ENCODE data around the gene BARHL2. TPM values are rescaled to one million over a fixed set of nuclear protein-coding genes. Genes with fewer than 3 reads are reported as not detected.

BARHL2 gene
- total and polyA plus RNA-seq, 2 of the 4 experiments (the other 2 are of a cell fraction), result not detected

DNA sequence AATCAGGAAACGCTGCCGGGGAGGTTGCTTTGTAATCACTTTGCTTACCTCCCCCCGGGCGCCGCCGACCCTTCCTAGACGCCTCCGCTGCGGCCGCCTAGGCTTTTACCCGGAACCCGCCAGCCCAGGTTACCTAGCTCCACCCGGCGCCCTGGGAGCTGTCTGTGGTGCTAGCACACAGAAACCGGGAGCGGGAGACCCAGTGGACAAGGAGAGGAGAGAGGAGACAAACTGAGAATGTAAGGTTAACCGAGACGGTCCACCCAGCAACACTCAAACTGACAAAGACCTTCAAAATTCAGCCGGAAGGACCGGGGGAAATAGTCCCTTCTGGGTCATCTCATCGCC lies 9.8 kb downstream of the BARHL2 start:
- H3K4me2 ChIP-seq (ENCODE audit: low read depth, low read length), result 0 out of 2 replicates have a peak overlapping the region, but pooled peaks have one; percentile 54
- intact Hi-C loops (cut with micrococcal nuclease) (no loop called here), dilution Hi-C loops (cut with HindIII; ENCODE audit: low sequenced_read_pairs, unreplicated experiment) (no loop called here), in situ Hi-C loops (cut with MboI; ENCODE audit: low sequenced_read_pairs) (no loop called here)
- BruUV-seq (replicated peaks), result no TSS peak
- peaks cover 62% of the 10 kb centered on the region for H3K27me3 ChIP-seq (ENCODE audit: control insufficient read depth, insufficient read depth, low read length)
- H3K4ac ChIP-seq (ENCODE audit: low read depth, low read length), result no peak overlapping the region
- no peak overlapping the region for H2BK20ac ChIP-seq (ENCODE audit: low read depth, low read length)
- no peaks in the 10 kb centered on the region for H4K20me1 ChIP-seq (ENCODE audit: insufficient read depth, low read length)
- H2BK120ac ChIP-seq (ENCODE audit: low read depth, low read length), result no peak overlapping the region
- H4K8ac ChIP-seq (ENCODE audit: low read depth in 2 of 2, low read length in 2 of 2), result no peak overlapping the region
- H3K56ac ChIP-seq (ENCODE audit: extremely low read depth, insufficient read depth, low read length), result no peak overlapping the region
- H3K27ac ChIP-seq (ENCODE audit: insufficient read depth, low read length), result no peak overlapping the region
- no peak overlapping the region for H3K14ac ChIP-seq (replicated peaks; ENCODE audit: low read depth, low read length)
- H2BK15ac ChIP-seq (ENCODE audit: low read depth, low read length), result no peak overlapping the region
- ChIA-PET POLR2A (ENCODE audit: unreplicated experiment) (no interaction called here), CTCF (no interaction called here)
- no peak overlapping the region for H2AFZ ChIP-seq (replicated peaks; ENCODE audit: low read length, poor library complexity)
- no peak overlapping the region for H3K9ac ChIP-seq (ENCODE audit: low read depth, low read length)
- WGBS, 2 experiments (ENCODE audit: extremely low coverage in 2 of 2, insufficient read length in 1 of 2), result no CpG with 5 or more reads among the region's 21 CpGs
- peak; percentile 49 for ATAC-seq (ENCODE audit: low read depth)
- no peaks in the 10 kb centered on the region for H3K36me3 ChIP-seq (ENCODE audit: control insufficient read depth, insufficient read depth, low read length)
- H3K23ac ChIP-seq (ENCODE audit: low read depth, low read length), result no peak overlapping the region
- H4K5ac ChIP-seq (ENCODE audit: low read depth, low read length), result no peak overlapping the region
- H3K79me1 ChIP-seq (ENCODE audit: low read depth in 1 of 2, low read length in 2 of 2), result no peaks in the 10 kb centered on the region
- no peak overlapping the region for H2BK5ac ChIP-seq (ENCODE audit: low read depth, low read length, poor library complexity, severe bottlenecking)
- H3K4me3 ChIP-seq (ENCODE audit: insufficient read depth, low read depth, low read length), result no peak overlapping the region
- no peak overlapping the region for H2AK9ac ChIP-seq (replicated peaks; ENCODE audit: low read depth, low read length, poor library complexity)
- no peaks in the 10 kb centered on the region for H3K9me1 ChIP-seq (ENCODE audit: insufficient read depth, low read length)
- H4K91ac ChIP-seq (ENCODE audit: insufficient read depth, low read depth, low read length), result no peak overlapping the region
- H3K18ac ChIP-seq (ENCODE audit: low read depth, low read length), result no peak overlapping the region
- no peaks in the 10 kb centered on the region for H3K4me1 ChIP-seq (ENCODE audit: control insufficient read depth, insufficient read depth, low read length)
- peak; percentile 15 for DNase-seq
- no peaks in the 10 kb centered on the region for H3K9me3 ChIP-seq (ENCODE audit: control insufficient read depth, insufficient read depth, low read length)
- TF ChIP-seq RCOR1 (IDR thresholded peaks at IDR 0.05; ENCODE audit: insufficient replicate concordance, low read length) (no peak), RFX5 (IDR thresholded peaks at IDR 0.05; ENCODE audit: low read depth, low read length) (no peak), MAFK (IDR thresholded peaks at IDR 0.05; ENCODE audit: low read depth, low read length) (no peak), CEBPB (IDR thresholded peaks at IDR 0.05; ENCODE audit: low read depth, low read length) (no peak), SMC3 (IDR thresholded peaks at IDR 0.05; ENCODE audit: low read depth, low read length) (no peak), FOS (IDR thresholded peaks at IDR 0.05; ENCODE audit: low read depth, low read length) (no peak), CHD1 (IDR thresholded peaks at IDR 0.05; ENCODE audit: low read depth, low read length) (no peak), BHLHE40 (IDR thresholded peaks at IDR 0.05; ENCODE audit: low read depth, low read length) (no peak), NFE2L2 (IDR thresholded peaks at IDR 0.05; ENCODE audit: low read depth, low read length) (no peak), RAD21 (IDR thresholded peaks at IDR 0.05; ENCODE audit: low read length) (no peak), USF2 (IDR thresholded peaks at IDR 0.05; ENCODE audit: low read depth, low read length) (no peak), POLR2A (IDR thresholded peaks at IDR 0.05; ENCODE audit: low read depth, low read length) (no peak), MAZ (IDR thresholded peaks at IDR 0.05; ENCODE audit: borderline replicate concordance, low read depth, low read length) (no peak), MXI1 (IDR thresholded peaks at IDR 0.05; ENCODE audit: borderline replicate concordance, low read depth, low read length) (no peak), CTCF (conservative IDR thresholded peaks at IDR 0.05; ENCODE audit: low read depth, low read length) (no peak)
- TF ChIP-seq, protein P1, sequence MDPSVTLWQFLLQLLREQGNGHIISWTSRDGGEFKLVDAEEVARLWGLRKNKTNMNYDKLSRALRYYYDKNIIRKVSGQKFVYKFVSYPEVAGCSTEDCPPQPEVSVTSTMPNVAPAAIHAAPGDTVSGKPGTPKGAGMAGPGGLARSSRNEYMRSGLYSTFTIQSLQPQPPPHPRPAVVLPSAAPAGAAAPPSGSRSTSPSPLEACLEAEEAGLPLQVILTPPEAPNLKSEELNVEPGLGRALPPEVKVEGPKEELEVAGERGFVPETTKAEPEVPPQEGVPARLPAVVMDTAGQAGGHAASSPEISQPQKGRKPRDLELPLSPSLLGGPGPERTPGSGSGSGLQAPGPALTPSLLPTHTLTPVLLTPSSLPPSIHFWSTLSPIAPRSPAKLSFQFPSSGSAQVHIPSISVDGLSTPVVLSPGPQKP (IDR thresholded peaks at IDR 0.05; ENCODE audit: borderline replicate concordance, low read depth, low read length), result no peak
- H2AK5ac ChIP-seq (ENCODE audit: low read depth, low read length), result no peak overlapping the region

Data from IMR-90 (cell line).